Measurements from ENCODE around the gene DBI.

DNA sequence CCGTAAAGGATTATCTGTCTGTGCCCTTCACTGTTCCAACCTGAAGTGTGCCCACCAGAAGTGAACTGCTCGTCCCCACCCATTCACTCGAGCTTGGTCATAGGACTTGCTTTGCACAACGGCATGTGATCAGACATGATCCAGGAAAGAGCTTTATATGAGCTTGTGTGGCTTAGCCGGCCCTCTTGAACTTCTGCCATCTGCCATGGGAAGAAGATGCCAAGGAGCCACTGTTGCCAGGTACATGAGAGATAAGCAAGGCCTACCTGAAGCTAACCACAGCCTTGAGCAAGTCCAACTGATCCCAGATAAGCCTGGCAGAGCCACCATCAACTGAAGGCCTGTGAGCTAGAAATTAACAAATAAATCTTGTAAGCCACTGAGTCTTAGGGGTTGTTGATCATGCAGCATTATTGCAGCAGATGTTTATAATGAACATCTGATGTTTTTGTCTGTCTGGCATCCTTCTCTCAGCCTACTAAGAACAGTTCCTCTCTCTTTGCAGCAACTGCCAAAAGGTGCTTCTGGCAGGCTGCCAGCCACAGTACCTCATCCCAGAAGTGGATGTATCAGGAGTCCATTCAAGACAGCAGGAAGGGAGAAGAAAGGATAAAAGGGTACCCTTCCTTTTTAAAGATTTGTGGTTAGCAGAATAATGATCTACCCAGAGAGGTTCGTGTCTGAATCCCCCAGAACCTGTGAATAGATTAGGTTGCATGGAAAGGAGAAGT is 16.8 kb downstream of the DBI start:
- no peak for TF ChIP-seq CTCF (IDR thresholded peaks at IDR 0.05)
- no peak for TF ChIP-seq EZH2 (IDR thresholded peaks at IDR 0.05; ENCODE audit: borderline replicate concordance, insufficient read depth, low read depth, low read length, poor library complexity, severe bottlenecking)
